RWPE2 (cell line): ENCODE results near the gene PDLIM7.

Source experiments
- ATAC-seq: fragments of 200-7000 bp; cut with Tn5 transposase; 3 replicates; pipeline ENCODE4 v1.9.1; 2021; ENCODE audit warnings: low read depth
- DNase-seq: peaks from one replicate; pipeline ENCODE4 v3.0.0-alpha.2; 2020; ENCODE audit warnings: low spot score
- H3K27ac ChIP-seq: fragments of 450-650 bp; 2 replicates; pipeline ENCODE4 v1.5.1; 2017; ENCODE audit warnings: mild to moderate bottlenecking; ENCODE audit not compliant: poor library complexity, severe bottlenecking
- H3K27me3 ChIP-seq: fragments of 250-450 bp; sonication (Bioruptor Pico); 2 replicates; pipeline ENCODE4 v1.5.1; 2021; ENCODE audit warnings: mild to moderate bottlenecking, moderate library complexity; ENCODE audit not compliant: insufficient read depth, poor library complexity, severe bottlenecking
- H3K36me3 ChIP-seq: fragments of 250-450 bp; sonication (Bioruptor Pico); 2 replicates; pipeline ENCODE4 v1.5.1; 2020; ENCODE audit warnings: low read depth, mild to moderate bottlenecking, moderate library complexity
- H3K4me1 ChIP-seq: fragments of 250-450 bp; sonication (Bioruptor Pico); 2 replicates; pipeline ENCODE4 v1.5.1; 2021; ENCODE audit warnings: mild to moderate bottlenecking, moderate library complexity; ENCODE audit not compliant: insufficient read depth, poor library complexity, severe bottlenecking
- H3K4me3 ChIP-seq: fragments of 250-450 bp; sonication (Bioruptor Pico); 2 replicates; pipeline ENCODE4 v1.5.1; 2021; ENCODE audit warnings: mild to moderate bottlenecking, moderate library complexity; ENCODE audit not compliant: severe bottlenecking
- H3K9me3 ChIP-seq: fragments of 250-450 bp; sonication (Bioruptor Pico); 2 replicates; pipeline ENCODE4 v1.5.1; 2021; ENCODE audit warnings: mild to moderate bottlenecking, moderate library complexity; ENCODE audit not compliant: severe bottlenecking
- CTCF ChIP-seq: fragments of 450-650 bp; IDR thresholded peaks from one replicate; pipeline ENCODE4 v1.5.1; 2017; ENCODE audit warnings: mild to moderate bottlenecking, moderate library complexity; ENCODE audit not compliant: poor library complexity, severe bottlenecking

The PDLIM7 gene

GRCh38 chr5:177495243-177496060 lies 2.0 kb downstream of the PDLIM7 start:
- DNase-seq: peak; percentile 90
- H3K4me1 ChIP-seq: peaks cover 26% of the 10 kb centered on the region

GRCh38 chr5:177494346-177495195 lies 2.8 kb downstream of the PDLIM7 start:
- Histone ChIP-seq H3K36me3 (peaks cover 61% of the 10 kb centered on the region), H3K9me3 (no peaks in the 10 kb centered on the region), H3K27me3 (no peaks in the 10 kb centered on the region), H3K27ac (peak overlapping the region; percentile 96), H3K4me1 (peaks cover 26% of the 10 kb centered on the region), H3K4me3 (no peak overlapping the region)
- ATAC-seq (peak; percentile 50), DNase-seq (peak; percentile 98)
- TF ChIP-seq CTCF: peak; percentile 61

More at GRCh38 chr5:177495243-177496060, 2.0 kb downstream of the PDLIM7 start:
- peak overlapping the region; percentile 96 for H3K27ac ChIP-seq
- peaks cover 52% of the 10 kb centered on the region for H3K36me3 ChIP-seq
- peak overlapping the region; percentile 91 for H3K4me3 ChIP-seq
- H3K27me3 ChIP-seq: no peaks in the 10 kb centered on the region
- TF ChIP-seq CTCF: peak; percentile 39
- ATAC-seq: peak; percentile 17
- H3K9me3 ChIP-seq: no peaks in the 10 kb centered on the region

- H3K36me3 ChIP-seq: peaks cover 68% of the 10 kb centered on the region
- DNase-seq (no peak), ATAC-seq (no peak)
- no peak for TF ChIP-seq CTCF
- H3K27me3 ChIP-seq: no peaks in the 10 kb centered on the region
- no peak overlapping the region for H3K4me3 ChIP-seq
- peaks cover 26% of the 10 kb centered on the region for H3K4me1 ChIP-seq
- H3K27ac ChIP-seq: peak overlapping the region; percentile 96
- H3K9me3 ChIP-seq: no peaks in the 10 kb centered on the region
Measured at GRCh38 chr5:177493795-177494345, 3.5 kb downstream of the PDLIM7 start.

- peak overlapping the region; percentile 96 for H3K27ac ChIP-seq
- peaks cover 78% of the 10 kb centered on the region for H3K36me3 ChIP-seq
- ATAC-seq (no peak), DNase-seq (no peak)
- H3K27me3 ChIP-seq: no peaks in the 10 kb centered on the region
- TF ChIP-seq CTCF: no peak
- no peak overlapping the region for H3K4me3 ChIP-seq
- no peaks in the 10 kb centered on the region for H3K9me3 ChIP-seq
- peaks cover 26% of the 10 kb centered on the region for H3K4me1 ChIP-seq
Measured at GRCh38 chr5:177492841-177493240, 4.6 kb downstream of the PDLIM7 start.
